GM12874 (cell line): Measurements from ENCODE around the gene SNAPC1.

Source experiments
- CTCF ChIP-seq: IDR thresholded peaks from 2 replicates; pipeline ENCODE4 v1.5.1; 2011; ENCODE audit warnings: low read depth, mild to moderate bottlenecking, control low read depth, low read length, moderate library complexity; ENCODE audit not compliant: insufficient read depth

SNAPC1 gene

GRCh38 chr14:61761557-61761956 lies 663 bp upstream of the SNAPC1 start:
- no peak for TF ChIP-seq CTCF

GRCh38 chr14:61764342-61765122 lies 2.3 kb downstream of the SNAPC1 start:
- TF ChIP-seq CTCF, result no peak

GRCh38 chr14:61765225-61765943 lies 3.2 kb downstream of the SNAPC1 start:
- TF ChIP-seq CTCF, result no peak

- no peak for TF ChIP-seq CTCF
Observed at GRCh38 chr14:61766151-61766550, 3.9 kb downstream of the SNAPC1 start.

GRCh38 chr14:61768240-61768639 lies 6.0 kb downstream of the SNAPC1 start:
- TF ChIP-seq CTCF, result no peak

GRCh38 chr14:61769893-61770292 lies 7.7 kb downstream of the SNAPC1 start:
- TF ChIP-seq CTCF, result no peak

GRCh38 chr14:61774861-61775260 lies 12.6 kb downstream of the SNAPC1 start:
- no peak for TF ChIP-seq CTCF
